Progenitor cell of endocrine pancreas (in vitro differentiated cells): Measurements from ENCODE around the gene ZFYVE19. TPM values are rescaled to one million over a fixed set of nuclear protein-coding genes. Genes with fewer than 3 reads are reported as not detected.

Experiments
- DNase-seq: peaks from one replicate; pipeline ENCODE4 v3.0.0; 2021; ENCODE audit warnings: low spot score; ENCODE audit not compliant: unreplicated experiment
- H3K27ac Mint-ChIP-seq: 2 replicates; pipeline ENCODE4 v1.8.0; 2021; ENCODE audit warnings: mild to moderate bottlenecking, moderate library complexity, mixed read lengths
- H3K27me3 Mint-ChIP-seq: 2 replicates; pipeline ENCODE4 v1.8.0; 2021; ENCODE audit warnings: mixed read lengths
- H3K36me3 Mint-ChIP-seq: 2 replicates; pipeline ENCODE4 v1.8.0; 2022; ENCODE audit warnings: mixed read lengths; ENCODE audit not compliant: insufficient read depth
- H3K4me1 Mint-ChIP-seq: 2 replicates; pipeline ENCODE4 v1.8.0; 2021; ENCODE audit warnings: low read depth, mixed read lengths
- H3K4me3 Mint-ChIP-seq: 2 replicates; pipeline ENCODE4 v1.8.0; 2021; ENCODE audit warnings: low read depth, mild to moderate bottlenecking, moderate library complexity, mixed read lengths
- H3K9me3 Mint-ChIP-seq: 2 replicates; pipeline ENCODE4 v1.8.0; 2021; ENCODE audit warnings: low read depth, mixed read lengths
- total RNA-seq: library from RNA; stranded (reverse); gene quantifications from 2 replicates; pipeline ENCODE4 v1.2.1, GENCODE V29; 2021
- TF ChIP-seq, protein P1 (sequence below): fragments of 200-600 bp; sonication (generic); IDR thresholded peaks from one replicate; pipeline ENCODE4 v1.5.0; 2021; ENCODE audit warnings: antibody characterized with exemption, mild to moderate bottlenecking; ENCODE audit not compliant: unreplicated experiment

ZFYVE19 gene
- total RNA-seq, 1 donor from 2014 or later = 25.2 TPM

GRCh38 chr15:40768521-40769273 lies 38.2 kb upstream of the ZFYVE19 start:
- no peak overlapping the region for H3K4me3 Mint-ChIP-seq
- no peaks in the 10 kb centered on the region for H3K9me3 Mint-ChIP-seq
- no peaks in the 10 kb centered on the region for H3K27me3 Mint-ChIP-seq
- no peak for DNase-seq
- H3K27ac Mint-ChIP-seq = no peak overlapping the region
- peaks cover 9% of the 10 kb centered on the region for H3K4me1 Mint-ChIP-seq
- H3K36me3 Mint-ChIP-seq = peaks cover 2% of the 10 kb centered on the region
- TF ChIP-seq, protein P1, sequence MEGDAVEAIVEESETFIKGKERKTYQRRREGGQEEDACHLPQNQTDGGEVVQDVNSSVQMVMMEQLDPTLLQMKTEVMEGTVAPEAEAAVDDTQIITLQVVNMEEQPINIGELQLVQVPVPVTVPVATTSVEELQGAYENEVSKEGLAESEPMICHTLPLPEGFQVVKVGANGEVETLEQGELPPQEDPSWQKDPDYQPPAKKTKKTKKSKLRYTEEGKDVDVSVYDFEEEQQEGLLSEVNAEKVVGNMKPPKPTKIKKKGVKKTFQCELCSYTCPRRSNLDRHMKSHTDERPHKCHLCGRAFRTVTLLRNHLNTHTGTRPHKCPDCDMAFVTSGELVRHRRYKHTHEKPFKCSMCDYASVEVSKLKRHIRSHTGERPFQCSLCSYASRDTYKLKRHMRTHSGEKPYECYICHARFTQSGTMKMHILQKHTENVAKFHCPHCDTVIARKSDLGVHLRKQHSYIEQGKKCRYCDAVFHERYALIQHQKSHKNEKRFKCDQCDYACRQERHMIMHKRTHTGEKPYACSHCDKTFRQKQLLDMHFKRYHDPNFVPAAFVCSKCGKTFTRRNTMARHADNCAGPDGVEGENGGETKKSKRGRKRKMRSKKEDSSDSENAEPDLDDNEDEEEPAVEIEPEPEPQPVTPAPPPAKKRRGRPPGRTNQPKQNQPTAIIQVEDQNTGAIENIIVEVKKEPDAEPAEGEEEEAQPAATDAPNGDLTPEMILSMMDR = no peak

DNA sequence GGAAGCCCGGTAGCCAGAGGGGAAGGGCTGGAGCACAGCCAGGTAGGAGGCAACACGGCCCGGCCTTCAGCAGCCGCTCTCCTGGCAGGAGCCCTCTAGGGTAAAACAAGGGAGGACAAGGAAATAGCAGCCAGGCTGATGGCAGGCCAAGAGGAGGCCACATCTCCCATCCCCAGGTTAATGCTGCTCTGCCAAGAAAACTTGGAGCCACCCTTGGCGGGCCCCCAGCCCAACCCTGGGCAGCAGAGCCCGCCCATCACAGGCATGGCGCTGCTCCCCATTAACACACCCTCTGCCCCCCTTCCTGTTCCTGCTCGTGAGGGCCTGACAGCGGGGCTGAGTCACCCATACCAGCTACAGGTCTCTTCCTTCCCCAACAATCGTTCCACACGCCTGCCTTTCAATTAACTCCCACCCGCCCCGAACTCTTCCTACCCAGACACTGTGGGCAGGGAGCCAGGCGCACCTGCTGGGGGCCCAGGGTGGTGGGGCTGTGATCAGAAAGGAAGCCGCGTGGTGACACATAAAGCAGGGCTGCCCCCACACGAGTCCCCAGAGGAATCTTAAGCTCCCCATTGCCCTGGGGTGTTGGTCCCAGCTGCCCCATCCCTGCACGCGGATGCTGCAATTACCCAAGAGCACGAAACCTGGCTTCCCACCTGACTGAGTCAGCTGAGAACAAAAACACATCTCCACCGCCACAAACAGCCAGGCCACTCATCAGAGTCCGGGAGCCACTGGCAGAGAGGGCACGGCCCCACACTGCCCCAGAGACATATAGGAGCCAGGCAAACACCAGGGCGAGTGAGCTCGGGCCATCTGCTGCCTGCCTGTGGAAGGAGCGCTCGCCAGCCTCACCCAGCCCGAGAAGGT lies 37.4 kb upstream of the ZFYVE19 start, which contains the start of gene C15orf62:
Gene C15orf62, plus strand, starts transcription at position 707 of the 873 bp plus-strand sequence. CDS start 516 bp downstream, outside the sequence.
- H3K36me3 Mint-ChIP-seq = peaks cover 3% of the 10 kb centered on the region
- TF ChIP-seq, protein P1 = no peak
- H3K27ac Mint-ChIP-seq = no peak within 1 kb of the TSS
- H3K4me1 Mint-ChIP-seq = peaks cover 9% of the 10 kb centered on the region
- no peaks in the 10 kb centered on the region for H3K27me3 Mint-ChIP-seq
- DNase-seq = no peak
- H3K9me3 Mint-ChIP-seq = no peaks in the 10 kb centered on the region
- H3K4me3 Mint-ChIP-seq = no peak within 1 kb of the TSS

DNA sequence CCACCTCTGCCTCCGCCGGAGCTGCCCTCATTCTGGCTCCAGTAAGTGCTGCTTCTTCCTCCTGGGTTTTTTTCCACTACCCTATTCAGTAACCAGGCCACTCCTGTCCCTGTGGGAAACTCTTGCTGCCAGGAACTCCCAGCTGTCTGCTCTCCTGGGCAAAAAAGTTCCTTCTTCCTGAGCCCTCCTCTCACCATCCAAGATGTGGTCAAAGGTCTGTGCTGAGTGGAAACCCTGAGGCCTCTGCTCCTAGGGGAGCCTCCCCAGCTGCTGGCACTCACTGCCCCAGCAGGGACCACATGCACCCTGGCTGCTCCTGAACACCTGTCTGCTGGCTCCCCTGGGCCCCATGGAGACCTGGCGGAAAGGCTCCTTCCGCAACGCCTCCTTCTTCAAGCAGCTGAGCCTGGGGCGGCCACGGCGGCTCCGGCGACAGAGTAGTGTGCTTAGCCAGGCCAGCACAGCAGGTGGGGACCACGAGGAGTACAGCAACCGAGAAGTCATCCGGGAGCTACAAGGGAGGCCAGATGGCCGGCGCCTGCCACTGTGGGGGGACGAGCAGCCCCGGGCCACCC lies 36.7 kb upstream of the ZFYVE19 start:
- no peaks in the 10 kb centered on the region for H3K9me3 Mint-ChIP-seq
- H3K27me3 Mint-ChIP-seq = no peaks in the 10 kb centered on the region
- peaks cover 5% of the 10 kb centered on the region for H3K36me3 Mint-ChIP-seq
- no peak overlapping the region for H3K4me3 Mint-ChIP-seq
- H3K4me1 Mint-ChIP-seq = peaks cover 4% of the 10 kb centered on the region
- no peak overlapping the region for H3K27ac Mint-ChIP-seq
- DNase-seq = no peak
- TF ChIP-seq, protein P1 = no peak

GRCh38 chr15:40771242-40771641 lies 35.6 kb upstream of the ZFYVE19 start:
- TF ChIP-seq, protein P1 = no peak
- DNase-seq = no peak
- H3K36me3 Mint-ChIP-seq = peaks cover 5% of the 10 kb centered on the region
- H3K4me1 Mint-ChIP-seq = no peaks in the 10 kb centered on the region
- H3K27me3 Mint-ChIP-seq = no peaks in the 10 kb centered on the region
- H3K27ac Mint-ChIP-seq = no peak overlapping the region
- no peaks in the 10 kb centered on the region for H3K9me3 Mint-ChIP-seq
- H3K4me3 Mint-ChIP-seq = no peak overlapping the region

DNA sequence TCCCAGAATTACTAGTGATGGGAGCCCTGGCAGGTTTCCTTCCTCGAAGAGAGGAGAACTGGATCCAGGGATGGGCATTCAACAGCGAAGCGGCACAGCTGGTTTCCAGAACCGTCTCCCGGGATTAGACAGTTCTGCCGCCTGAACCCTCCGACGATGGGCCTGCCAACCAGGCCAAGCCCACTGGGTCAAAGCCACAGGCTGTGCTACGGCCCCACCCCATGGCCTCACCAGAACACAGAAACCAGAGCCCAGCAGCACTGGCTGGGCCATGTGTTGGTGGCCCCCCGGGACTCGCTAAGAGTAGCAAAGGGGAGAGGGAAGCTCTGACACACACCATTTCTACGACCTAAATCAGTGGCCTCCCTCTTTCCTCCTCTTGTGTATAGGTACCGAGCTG lies 34.9 kb upstream of the ZFYVE19 start:
- TF ChIP-seq, protein P1 = no peak
- Mint-ChIP-seq H3K4me3 (no peak overlapping the region), H3K27me3 (no peaks in the 10 kb centered on the region)

More for the DNA sequence above, 34.9 kb upstream of the ZFYVE19 start:
- Mint-ChIP-seq H3K9me3 (no peaks in the 10 kb centered on the region), H3K27ac (no peak overlapping the region), H3K4me1 (no peaks in the 10 kb centered on the region), H3K36me3 (peaks cover 8% of the 10 kb centered on the region)
- no peak for DNase-seq
